ENCODE results near the gene FBLN7.

DNA sequence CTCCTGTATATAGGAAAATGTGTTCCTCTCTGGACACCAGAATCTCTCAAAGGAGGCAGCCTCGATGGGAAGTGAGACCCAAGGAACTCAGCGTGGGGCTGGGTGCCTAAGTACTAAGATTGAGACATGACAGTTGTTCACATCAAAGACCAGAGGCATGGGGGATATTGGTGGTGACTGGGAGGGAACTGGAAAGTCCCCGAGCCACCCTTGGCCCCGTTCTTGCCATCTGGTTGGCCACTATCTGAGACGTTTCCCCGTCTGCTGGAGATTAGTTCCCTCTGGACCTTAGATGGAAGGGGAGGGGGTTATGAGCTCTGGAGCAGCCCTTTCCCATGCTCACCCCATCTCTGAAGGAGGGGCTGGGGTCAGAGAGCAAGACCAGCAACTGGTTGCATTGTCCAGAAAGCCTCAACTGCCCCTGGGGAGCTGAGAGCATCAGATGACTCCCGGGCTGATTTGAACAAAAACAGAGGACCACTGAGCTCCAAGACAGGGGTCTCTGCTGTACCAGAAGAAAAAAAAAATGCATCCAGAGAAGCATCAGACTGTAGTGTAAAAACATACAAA lies 11.8 kb downstream of the FBLN7 start:
- TF ChIP-seq EZH2 (IDR thresholded peaks at IDR 0.05; ENCODE audit: low read depth) = no peak
- TF ChIP-seq, protein P1, sequence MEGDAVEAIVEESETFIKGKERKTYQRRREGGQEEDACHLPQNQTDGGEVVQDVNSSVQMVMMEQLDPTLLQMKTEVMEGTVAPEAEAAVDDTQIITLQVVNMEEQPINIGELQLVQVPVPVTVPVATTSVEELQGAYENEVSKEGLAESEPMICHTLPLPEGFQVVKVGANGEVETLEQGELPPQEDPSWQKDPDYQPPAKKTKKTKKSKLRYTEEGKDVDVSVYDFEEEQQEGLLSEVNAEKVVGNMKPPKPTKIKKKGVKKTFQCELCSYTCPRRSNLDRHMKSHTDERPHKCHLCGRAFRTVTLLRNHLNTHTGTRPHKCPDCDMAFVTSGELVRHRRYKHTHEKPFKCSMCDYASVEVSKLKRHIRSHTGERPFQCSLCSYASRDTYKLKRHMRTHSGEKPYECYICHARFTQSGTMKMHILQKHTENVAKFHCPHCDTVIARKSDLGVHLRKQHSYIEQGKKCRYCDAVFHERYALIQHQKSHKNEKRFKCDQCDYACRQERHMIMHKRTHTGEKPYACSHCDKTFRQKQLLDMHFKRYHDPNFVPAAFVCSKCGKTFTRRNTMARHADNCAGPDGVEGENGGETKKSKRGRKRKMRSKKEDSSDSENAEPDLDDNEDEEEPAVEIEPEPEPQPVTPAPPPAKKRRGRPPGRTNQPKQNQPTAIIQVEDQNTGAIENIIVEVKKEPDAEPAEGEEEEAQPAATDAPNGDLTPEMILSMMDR (conservative IDR thresholded peaks at IDR 0.05) = no peak

Measured in PC-9 (cell line).